K562 (cell line): Measurements from ENCODE around the gene OOSP4A. TPM values are rescaled to one million over a fixed set of nuclear protein-coding genes. Genes with fewer than 3 reads are reported as not detected.
"Not testable (repeated sequence)": the region's sequence is repeated elsewhere in the genome, so short reads cannot be mapped to it uniquely, and the experiment has no call there.

Experiments used
- ATAC-seq: fragments of 200-7000 bp; cut with Tn5 transposase; 3 replicates; pipeline ENCODE4 v1.9.1; 2020; ENCODE audit warnings: moderate library complexity
- BruUV-seq: library from RNA; stranded (reverse); fragments of 400-500 nt; replicated peaks from 2 replicates; lab custom pipeline; 2021; lab: Mats Ljungman, UMichigan
- CTCF ChIA-PET: fragments of 300-600 bp; formaldehyde crosslinking; extraction: SDS; loops from one replicate; lab custom pipeline; 2021; ENCODE audit warnings: low intra/inter-chr PET ratio; lab: Yijun Ruan, JAX
- POLR2A ChIA-PET: fragments of 300-600, 350-650 bp; sonication (Branson Sonifier 250); formaldehyde crosslinking; extraction: SDS; loops from one replicate; lab custom pipeline; 2021; ENCODE audit warnings: antibody characterized with exemption, inconsistent platforms; lab: Yijun Ruan, JAX
- DNase-seq, 4 experiments: peaks; one replicate each; pipeline versions ENCODE4 v3.0.0 to v3.0.0-alpha.2; 2011 to 2018; ENCODE audit warnings: low spot score in 3 of 4, mixed read lengths in 3 of 4; ENCODE audit errors: extremely low read depth in 1 of 4
- FAIRE-seq: peaks from 2 replicates; lab custom pipeline; 2011; peaks lifted over from hg19 to GRCh38; lab: Jason Lieb, UNC
- H2AFZ ChIP-seq: 2 replicates; pipeline ENCODE4 v1.6.0; 2011; ENCODE audit warnings: low read depth, low read length, control low read depth, inconsistent platforms
- H3K27ac ChIP-seq: fragments of 200-600 bp; 3 replicates; pipeline ENCODE4 v1.8.0; 2011; ENCODE audit warnings: low read depth, mild to moderate bottlenecking, control low read depth, inconsistent platforms, low read length, moderate library complexity, mixed read lengths; ENCODE audit errors: extremely low read depth
- H3K27me3 ChIP-seq, 2 experiments: fragments of 300-600 bp in 1 of 2; 2 replicates in 1 of 2; 3 replicates in 1 of 2; pipeline versions ENCODE4 v1.6.0 to v1.8.0; 2011; ENCODE audit warnings: inconsistent platforms in 2 of 2, low read length in 2 of 2, mild to moderate bottlenecking in 1 of 2, mixed read lengths in 1 of 2, moderate library complexity in 1 of 2; ENCODE audit not compliant: control insufficient read depth in 2 of 2, insufficient read depth in 2 of 2
- H3K36me3 ChIP-seq: fragments of 300-600 bp; 3 replicates; pipeline ENCODE4 v1.8.0; 2011; ENCODE audit warnings: mild to moderate bottlenecking, low read length, inconsistent platforms; ENCODE audit not compliant: control insufficient read depth, insufficient read depth
- H3K4me1 ChIP-seq, 2 experiments: fragments of 200-600 bp in 1 of 2; replicated peaks in 1 of 2; 2 replicates in 1 of 2; 3 replicates in 1 of 2; pipeline versions ENCODE4 v1.5.1 to v1.8.0; 2011; ENCODE audit warnings: inconsistent platforms in 2 of 2, low read length in 2 of 2, mild to moderate bottlenecking in 1 of 2, mixed read lengths in 1 of 2, moderate library complexity in 1 of 2; ENCODE audit not compliant: control insufficient read depth in 2 of 2, insufficient read depth in 2 of 2
- H3K4me2 ChIP-seq: 2 replicates; pipeline ENCODE4 v1.6.1; 2011; ENCODE audit warnings: low read length, control low read depth, inconsistent platforms, mixed read lengths; ENCODE audit not compliant: insufficient read depth
- H3K4me3 ChIP-seq: fragments of 200-600 bp; sonication (generic), shearing (Covaris generic); 2 replicates; pipeline ENCODE4 v1.5.1; 2016; ENCODE audit warnings: control low read depth, inconsistent platforms
- H3K79me2 ChIP-seq: fragments of 200-600 bp; 3 replicates; pipeline ENCODE4 v1.8.0; 2011; ENCODE audit warnings: low read length, inconsistent platforms; ENCODE audit not compliant: control insufficient read depth, insufficient read depth
- H3K9ac ChIP-seq, 2 experiments: 2 replicates each; pipeline versions ENCODE4 v1.6.0 to v1.6.1; 2011; ENCODE audit warnings: low read depth in 2 of 2, low read length in 2 of 2, control low read depth in 1 of 2, inconsistent platforms in 1 of 2, mild to moderate bottlenecking in 1 of 2, mixed read lengths in 1 of 2; ENCODE audit not compliant: insufficient read depth in 1 of 2
- H3K9me1 ChIP-seq: one replicate; pipeline ENCODE4 v1.6.0; 2011; ENCODE audit warnings: inconsistent platforms, mild to moderate bottlenecking, low read length, moderate library complexity; ENCODE audit not compliant: control insufficient read depth, insufficient read depth
- H3K9me3 ChIP-seq: replicated peaks from 2 replicates; pipeline ENCODE4 v1.5.1; 2011; ENCODE audit warnings: low read depth, low read length, inconsistent platforms; ENCODE audit not compliant: control insufficient read depth, insufficient read depth
- H4K20me1 ChIP-seq: replicated peaks from 2 replicates; pipeline ENCODE4 v1.6.1; 2011; ENCODE audit warnings: low read length, inconsistent platforms, mixed read lengths; ENCODE audit not compliant: control insufficient read depth, insufficient read depth
- MEIS2 ChIP-seq: fragments of 450-650 bp; IDR thresholded peaks from 2 replicates; pipeline ENCODE4 v1.6.1; 2014; ENCODE audit warnings: mild to moderate bottlenecking; ENCODE audit not compliant: partially characterized antibody
- PBX2 ChIP-seq, 2 experiments: IDR thresholded peaks in 1 of 2; conservative IDR thresholded peaks in 1 of 2; 2 replicates each; pipeline ENCODE4 v1.6.1; 2016; ENCODE audit warnings: low read depth in 2 of 2, mild to moderate bottlenecking in 1 of 2, missing compliant biosample characterization in 1 of 2, missing genetic modification characterization in 1 of 2, moderate library complexity in 1 of 2
- SPI1 ChIP-seq: IDR thresholded peaks from 2 replicates; pipeline ENCODE4 v1.6.1; 2011; ENCODE audit warnings: low read depth, low read length, control low read depth, borderline replicate concordance
- WGBS: fragments of 100-300 bp; shearing (Covaris generic); methylation state at CpG from one replicate; pipeline ENCODE4 v1.1.6; 2016; ENCODE audit warnings: low coverage, mixed read lengths; ENCODE audit not compliant: insufficient coverage; ENCODE audit errors: missing lambda C conversion rate; 5-methylcytosine and 5-hydroxymethylcytosine counted together
- in situ Hi-C: fragments of 300-500 bp; cut with MboI; formaldehyde crosslinking; loops from 4 replicates; pipeline ENCODE4 v1.15.0; 2018; ENCODE audit warnings: inconsistent platforms, mixed read lengths
- intact Hi-C: fragments of 100-400 bp; cut with micrococcal nuclease; formaldehyde crosslinking; loops from 2 replicates; pipeline ENCODE4 v1.14.2; 2022
- polyA plus RNA-seq, 8 experiments: library from polyadenylated mRNA; depleted of rRNA in 4 of 8; stranded (reverse) in 5 of 8; unstranded in 3 of 8; fragments of >200 nt; fragmentation: Nextera tagmentation in 2 of 8; fragmentation: Illumina TruSeq in 1 of 8; extraction: Ambion mirVana in 2 of 8; extraction: Trizol in 1 of 8; gene quantifications; 2 replicates each; pipeline versions ENCODE4 v1.2.1 to v1.2.3, GENCODE V29; 2011 to 2014; ENCODE audit warnings: inconsistent platforms in 1 of 8, missing spikeins in 1 of 8
- total RNA-seq, 7 experiments: library from RNA; depleted of rRNA in 6 of 7; stranded (reverse); fragments of >200 nt in 6 of 7; fragmentation: Illumina TruSeq in 2 of 7; extraction: Trizol in 2 of 7; gene quantifications; 2 replicates each; pipeline versions ENCODE4 v1.2.1 to v1.2.3, GENCODE V29; 2011 to 2021; ENCODE audit warnings: low replicate concordance in 1 of 7

The OOSP4A gene
- total and polyA plus RNA-seq, 9 of the 15 experiments (the other 6 are each of a cell fraction or from before 2014, with no cell fraction given) = 0.40 to 2.4 (median 0.74) TPM; not detected in 2

DNA sequence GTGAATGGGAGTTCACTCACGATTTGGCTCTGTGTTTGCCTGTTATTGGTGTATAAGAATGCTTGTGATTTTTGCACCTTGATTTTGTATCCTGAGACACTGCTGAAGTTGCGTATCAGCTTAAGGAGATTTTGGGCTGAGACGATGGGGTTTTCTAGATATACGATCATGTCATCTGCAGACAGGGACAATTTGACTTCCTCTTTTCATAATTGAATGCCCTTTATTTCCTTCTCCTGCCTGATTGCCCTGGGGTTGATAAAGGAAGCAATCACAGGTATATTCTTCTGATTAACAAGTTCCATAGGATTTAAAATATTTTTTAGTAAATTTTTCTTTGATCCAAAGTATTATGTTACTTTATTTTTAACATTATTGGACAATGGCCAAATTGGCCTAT lies 18.2 kb downstream of the OOSP4A start:
- H3K79me2 ChIP-seq; H2AFZ ChIP-seq; intact Hi-C loops; BruUV-seq; H3K9ac ChIP-seq; H4K20me1 ChIP-seq; H3K27ac ChIP-seq; POLR2A ChIA-PET; TF ChIP-seq PBX2 (CRISPR knock-in tag; IDR thresholded peaks at IDR 0.05; ENCODE audit: low read depth): not testable (repeated sequence)
- peaks cover 0 to 16% of the 10 kb centered on the region in 2 experiments; a peak in 2 of 5 replicates for H3K4me1 ChIP-seq
- TF ChIP-seq SPI1 (peak; percentile 85), PBX2 (tag; conservative IDR thresholded peaks at IDR 0.05; ENCODE audit: low read depth) (peak; percentile 19; the same call in 1 of the 2 replicates), MEIS2 (peak; percentile 17)
- TF ChIP-seq, all 486 proteins: peak for 3; not testable (repeated sequence) for 483
- WGBS = 10% methylated on average over 4 of the region's 4 CpGs
- H3K9me3 ChIP-seq, H3K4me3 ChIP-seq, H3K4me2 ChIP-seq, CTCF ChIA-PET, H3K36me3 ChIP-seq, ATAC-seq, H3K9me1 ChIP-seq, DNase-seq, H3K27me3 ChIP-seq, in situ Hi-C loops, FAIRE-seq: not testable (repeated sequence)
